Umbilical cord (tissue), 2 donors: Measurements from ENCODE around the gene SGK1. TPM values are rescaled to one million over a fixed set of nuclear protein-coding genes. Genes with fewer than 3 reads are reported as not detected.
A peak's percentile ranks its signal among the peaks of the same experiment; 100 is the strongest.

Experiments
- DNase-seq: peaks from one replicate; pipeline ENCODE4 v3.0.0-alpha.2; 2015; ENCODE audit warnings: low spot score
- total RNA-seq: library from RNA; depleted of rRNA; stranded (reverse); fragments of >200 nt; gene quantifications from one replicate; pipeline ENCODE4 v1.2.3, GENCODE V29; 2014; ENCODE audit warnings: low replicate concordance; ENCODE audit not compliant: insufficient read depth

The SGK1 gene
- total RNA-seq, 1 donor from 2014 or later = 92.2 TPM

- DNase-seq = no peak
Observed at GRCh38 chr6:134172020-134172705, 145.7 kb downstream of the SGK1 start.

- DNase-seq = no peak
Observed at GRCh38 chr6:134171517-134171916, 146.4 kb downstream of the SGK1 start.

- DNase-seq = no peak
Observed at GRCh38 chr6:134170844-134171243, 147.1 kb downstream of the SGK1 start.

GRCh38 chr6:134169871-134170486 is 147.9 kb downstream of the SGK1 start:
- DNase-seq = peak; percentile 84

- DNase-seq = no peak
Observed at GRCh38 chr6:134168590-134169208, 149.2 kb downstream of the SGK1 start.

- no peak for DNase-seq
Observed at GRCh38 chr6:134166511-134167261, 151.2 kb downstream of the SGK1 start.

GRCh38 chr6:134165561-134166201 is 152.2 kb downstream of the SGK1 start:
- no peak for DNase-seq

- DNase-seq = no peak
Observed at GRCh38 chr6:134164300-134164699, 153.6 kb downstream of the SGK1 start.

GRCh38 chr6:134162932-134163331 is 155.0 kb downstream of the SGK1 start:
- no peak for DNase-seq

GRCh38 chr6:134161041-134161440 is 156.9 kb downstream of the SGK1 start:
- no peak for DNase-seq

- DNase-seq = peak; percentile 69
Observed at GRCh38 chr6:134152767-134153485, 165.0 kb downstream of the SGK1 start.

- no peak for DNase-seq
Observed at GRCh38 chr6:134148566-134148965, 169.3 kb downstream of the SGK1 start.

- DNase-seq = no peak
Observed at GRCh38 chr6:134147034-134147533, 170.8 kb downstream of the SGK1 start.

GRCh38 chr6:134146268-134147033 is 171.5 kb downstream of the SGK1 start:
- DNase-seq = no peak

- peak; percentile 40 for DNase-seq
Observed at GRCh38 chr6:134145786-134146185, 172.1 kb downstream of the SGK1 start.

- peak; percentile 72 for DNase-seq
Observed at GRCh38 chr6:134138226-134138975, 179.5 kb downstream of the SGK1 start.

- DNase-seq = no peak
Observed at GRCh38 chr6:134134654-134135053, 183.3 kb downstream of the SGK1 start.

GRCh38 chr6:134132494-134133141 is 185.3 kb downstream of the SGK1 start:
- peak; percentile 35 for DNase-seq
